Breast epithelium (tissue), 4 donors: ENCODE data around the gene PNPO. TPM values are rescaled to one million over a fixed set of nuclear protein-coding genes. Genes with fewer than 3 reads are reported as not detected.

Source experiments
- DNase-seq, 2 donors: peaks; one replicate each; pipeline ENCODE4 v3.0.0-alpha.2; 2019; ENCODE audit warnings: low spot score in 2 of 2
- H3K27ac ChIP-seq, 2 donors: fragments of 200-600 bp; sonication (generic) in 1 of 2; one replicate each; pipeline ENCODE4 v1.5.1; 2016 to 2019; ENCODE audit warnings: mild to moderate bottlenecking in 1 of 2
- H3K27me3 ChIP-seq, 2 donors: fragments of 200-600 bp; sonication (generic) in 1 of 2; one replicate each; pipeline versions ENCODE4 v1.5.1 to v1.6.0; 2017 to 2019; ENCODE audit warnings: control low read depth in 1 of 2, mild to moderate bottlenecking in 1 of 2
- H3K36me3 ChIP-seq: fragments of 200-600 bp; one replicate; pipeline ENCODE4 v1.5.1; 2019
- H3K4me1 ChIP-seq, 2 donors: fragments of 200-600 bp; sonication (generic); one replicate each; pipeline ENCODE4 v1.5.1; 2016 to 2019; ENCODE audit warnings: control low read depth in 1 of 2
- H3K4me3 ChIP-seq, 3 donors: fragments of 200-600 bp; sonication (generic); 1 replicate in 2 of 3; 2 replicates in 1 of 3; pipeline ENCODE4 v1.5.1; 2016 to 2019; ENCODE audit warnings: mild to moderate bottlenecking in 3 of 3, moderate library complexity in 2 of 3
- H3K9me3 ChIP-seq, 2 donors: fragments of 200-600 bp; sonication (generic) in 1 of 2; one replicate each; pipeline ENCODE4 v1.5.1; 2016 to 2019; ENCODE audit warnings: control low read depth in 1 of 2
- CTCF ChIP-seq, 3 donors: fragments of 450-650 bp; IDR thresholded peaks; one replicate each; pipeline ENCODE4 v1.5.1; 2016 to 2017; ENCODE audit warnings: antibody characterized with exemption in 3 of 3, mild to moderate bottlenecking in 3 of 3, moderate library complexity in 3 of 3
- POLR2A ChIP-seq: fragments of 450-650 bp; IDR thresholded peaks from one replicate; pipeline ENCODE4 v1.6.1; 2016; ENCODE audit warnings: antibody characterized with exemption, mild to moderate bottlenecking, moderate library complexity
- POLR2AphosphoS5 ChIP-seq, 3 donors: sonication (generic); formaldehyde crosslinking; IDR thresholded peaks; one replicate each; pipeline ENCODE4 v1.6.1; 2017; ENCODE audit warnings: antibody characterized with exemption in 3 of 3
- intact Hi-C: fragments of 100-400 bp; cut with DNase I; formaldehyde crosslinking; loops from one replicate; pipeline ENCODE4 v1.15.1; 2023; ENCODE audit warnings: low total_unique reads
- total RNA-seq, 3 donors: library from RNA; depleted of rRNA; stranded (reverse); fragments of >200 nt; gene quantifications; one replicate each; pipeline ENCODE4 v1.1.0, GENCODE V29; 2016

Gene PNPO
- total RNA-seq, 3 donors from 2014 or later, result 28.3 to 61.2 (median 34.7) TPM

GRCh38 chr17:47896672-47897490 is 44.5 kb upstream of the PNPO start:
- TF ChIP-seq POLR2A (no peak), POLR2AphosphoS5 (IDR thresholded peaks at IDR 0.05) (peak in 2 of 3 donors; percentile 9 to 45)
- Histone ChIP-seq H3K4me1 (peaks cover 5 to 31% of the 10 kb centered on the region in 2 donors), H3K9me3 (no peaks in the 10 kb centered on the region), H3K27me3 (no peaks in the 10 kb centered on the region), H3K27ac (peak overlapping the region; percentile 100), H3K36me3 (no peaks in the 10 kb centered on the region), H3K4me3 (peak overlapping the region; percentile 56 to 99 (median 76))
- intact Hi-C loops, result no loop called here
- no peak for DNase-seq

- no peaks in the 10 kb centered on the region for H3K36me3 ChIP-seq
- peak overlapping the region; percentile 56 to 99 (median 76) for H3K4me3 ChIP-seq
- no peak for TF ChIP-seq POLR2A
- TF ChIP-seq POLR2AphosphoS5 (IDR thresholded peaks at IDR 0.05), result peak in 1 of 3 donors; percentile 47
- peak overlapping the region; percentile 100 for H3K27ac ChIP-seq
- H3K4me1 ChIP-seq, result peaks cover 5 to 31% of the 10 kb centered on the region in 2 donors
- no peak for DNase-seq
- H3K27me3 ChIP-seq, result no peaks in the 10 kb centered on the region
- intact Hi-C loops, result no loop called here
- no peaks in the 10 kb centered on the region for H3K9me3 ChIP-seq
Measured at GRCh38 chr17:47897561-47897960, 43.8 kb upstream of the PNPO start.

GRCh38 chr17:47898241-47898640 is 43.1 kb upstream of the PNPO start:
- Histone ChIP-seq H3K9me3 (no peaks in the 10 kb centered on the region), H3K27ac (peak overlapping the region; percentile 100), H3K36me3 (no peaks in the 10 kb centered on the region), H3K4me3 (peak overlapping the region in 1 of 3 donors; percentile 18), H3K4me1 (peaks cover 5 to 31% of the 10 kb centered on the region in 2 donors), H3K27me3 (no peaks in the 10 kb centered on the region)
- DNase-seq, result no peak
- intact Hi-C loops, result no loop called here
- TF ChIP-seq POLR2AphosphoS5 (IDR thresholded peaks at IDR 0.05) (no peak), POLR2A (no peak), CTCF (IDR thresholded peaks at IDR 0.05) (no peak)

- Histone ChIP-seq H3K4me3 (no peak overlapping the region), H3K27ac (peak overlapping the region; percentile 81 to 100), H3K4me1 (peaks cover 5 to 38% of the 10 kb centered on the region in 2 donors), H3K27me3 (no peaks in the 10 kb centered on the region), H3K9me3 (no peaks in the 10 kb centered on the region), H3K36me3 (no peaks in the 10 kb centered on the region)
- intact Hi-C loops, result loop anchor here (1.0 kb wide), 1 partner anchor 19 kb away; no protein-coding TSS in a partner anchor
- DNase-seq, result no peak
- TF ChIP-seq POLR2A (no peak), POLR2AphosphoS5 (IDR thresholded peaks at IDR 0.05) (no peak), CTCF (IDR thresholded peaks at IDR 0.05) (no peak)
Measured at GRCh38 chr17:47899643-47900042, 41.7 kb upstream of the PNPO start.

GRCh38 chr17:47901423-47901822 is 39.9 kb upstream of the PNPO start:
- Histone ChIP-seq H3K9me3 (no peaks in the 10 kb centered on the region), H3K4me3 (no peak overlapping the region), H3K4me1 (peaks cover 13 to 55% of the 10 kb centered on the region in 2 donors), H3K27ac (peak overlapping the region; percentile 59 to 100), H3K27me3 (no peaks in the 10 kb centered on the region), H3K36me3 (no peaks in the 10 kb centered on the region)
- intact Hi-C loops, result no loop called here
- TF ChIP-seq POLR2AphosphoS5 (IDR thresholded peaks at IDR 0.05), result no peak
- TF ChIP-seq POLR2A, result no peak
- TF ChIP-seq CTCF (IDR thresholded peaks at IDR 0.05), result no peak
- DNase-seq, result no peak
